Pulmonary artery endothelial cell (primary cell): ENCODE data around the gene GOLGA5. TPM values are rescaled to one million over a fixed set of nuclear protein-coding genes. Genes with fewer than 3 reads are reported as not detected.

Source experiments
- DNase-seq: peaks from one replicate; pipeline ENCODE4 v3.0.0-alpha.2; 2011; ENCODE audit warnings: low read depth, low spot score
- total RNA-seq: library from RNA; depleted of rRNA; stranded (reverse); fragments of >200 nt; gene quantifications from 2 replicates; pipeline ENCODE4 v1.2.3, GENCODE V29; 2014

The GOLGA5 gene
- total RNA-seq, 1 donor from 2014 or later: 33.7 TPM

- DNase-seq: no peak
Observed at GRCh38 chr14:92874962-92875661, 81.0 kb downstream of the GOLGA5 start.

- DNase-seq: peak; percentile 17
Observed at GRCh38 chr14:92877757-92878431, 83.8 kb downstream of the GOLGA5 start.

DNA sequence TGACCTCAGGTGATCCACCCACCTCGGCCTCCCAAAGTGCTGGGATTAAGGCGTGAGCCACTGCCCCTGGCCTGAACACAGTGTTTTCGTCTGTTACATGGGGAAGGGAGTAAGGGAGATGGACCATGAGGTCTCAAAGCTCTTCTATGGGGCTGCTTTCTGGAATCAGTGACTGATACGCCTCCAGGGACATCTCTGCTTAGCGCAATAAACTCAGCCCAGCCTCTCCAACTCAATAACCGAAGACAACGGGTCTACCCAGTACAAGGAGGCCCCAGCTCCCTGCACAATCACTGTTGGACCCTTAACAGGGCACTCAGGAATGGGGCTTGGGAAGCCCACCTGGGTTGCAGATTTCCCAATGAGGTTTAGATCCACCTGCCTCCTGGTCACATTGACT is 86.2 kb downstream of the GOLGA5 start:
- no peak for DNase-seq

DNA sequence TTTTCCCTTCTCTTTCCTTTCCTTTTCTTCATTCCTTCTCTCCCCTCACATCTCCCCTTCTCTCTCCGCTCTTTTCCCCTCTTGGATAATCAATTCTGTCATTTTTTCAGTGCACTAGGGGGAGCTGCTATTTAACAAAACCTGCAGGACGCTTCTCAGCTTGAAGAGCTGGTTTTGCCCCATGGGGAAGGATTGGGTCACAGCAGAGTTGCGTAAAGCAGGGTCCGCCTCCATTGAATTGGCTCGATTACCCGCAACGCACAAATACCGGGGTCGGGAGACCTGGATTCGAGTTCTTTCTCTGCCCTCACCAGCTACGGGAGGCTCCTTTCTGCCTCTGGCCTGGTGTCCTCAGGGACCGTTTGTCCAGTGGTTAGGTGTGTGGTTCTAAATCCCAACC is 86.7 kb downstream of the GOLGA5 start:
- no peak for DNase-seq

DNA sequence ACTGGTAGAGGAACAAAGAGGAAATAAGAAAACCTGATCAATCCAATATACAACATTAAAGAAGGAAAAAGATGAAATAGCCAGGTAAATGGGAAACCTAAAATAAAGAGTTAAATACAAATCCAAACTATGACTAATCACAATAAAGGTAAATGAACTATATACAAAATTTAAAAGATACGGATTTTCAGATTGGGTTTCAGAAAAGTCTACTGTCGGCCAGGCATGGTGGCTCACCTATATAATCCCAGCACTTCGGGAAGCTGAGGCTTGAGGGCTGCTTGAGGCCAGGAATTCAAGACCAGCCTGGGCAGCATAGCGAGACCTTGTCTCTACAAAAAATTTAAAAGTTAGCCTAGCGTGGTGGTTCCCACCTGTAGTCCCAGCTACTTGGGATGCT is 89.0 kb downstream of the GOLGA5 start:
- DNase-seq: no peak

- no peak for DNase-seq
Observed at GRCh38 chr14:92884410-92884809, 90.3 kb downstream of the GOLGA5 start.

GRCh38 chr14:92885279-92886061 is 91.4 kb downstream of the GOLGA5 start:
- no peak for DNase-seq

- DNase-seq: no peak
Observed at GRCh38 chr14:92886337-92886736, 92.2 kb downstream of the GOLGA5 start.

GRCh38 chr14:92887157-92887556 is 93.1 kb downstream of the GOLGA5 start:
- DNase-seq: no peak

GRCh38 chr14:92888896-92889295 is 94.8 kb downstream of the GOLGA5 start:
- no peak for DNase-seq

Other genes with a start within 250 kb of the GOLGA5 start
- gene LGMN, start 45.7 kb upstream of the GOLGA5 start, total RNA-seq: 59.6 and 74.0 TPM in 2 replicates
- not detected in 2 replicates for gene CHGA, start 128.8 kb downstream of the GOLGA5 start, total RNA-seq